Liver (tissue), 9 donors: ENCODE data around the gene FAM20C. TPM values are rescaled to one million over a fixed set of nuclear protein-coding genes. Genes with fewer than 3 reads are reported as not detected.

Experiments used
- DNase-seq: peaks from one replicate; pipeline ENCODE4 v3.0.0-alpha.2; 2017; ENCODE audit warnings: low spot score
- H3K27ac ChIP-seq, 2 donors: one replicate each; pipeline ENCODE4 v1.7.0; 2013; ENCODE audit warnings: inconsistent platforms in 2 of 2, low read length in 2 of 2, control low read depth in 1 of 2, low read depth in 1 of 2, mild to moderate bottlenecking in 1 of 2
- H3K27me3 ChIP-seq, 4 donors: one replicate each; pipeline versions ENCODE4 v1.6.1 to v1.7.0; 2013; ENCODE audit warnings: low read length in 3 of 4, inconsistent platforms in 1 of 4, mild to moderate bottlenecking in 1 of 4, moderate library complexity in 1 of 4; ENCODE audit not compliant: control insufficient read depth in 4 of 4, insufficient read depth in 4 of 4
- H3K36me3 ChIP-seq, 4 donors: one replicate each; pipeline versions ENCODE4 v1.6.1 to v1.7.0; 2013; ENCODE audit warnings: low read length in 3 of 4, mild to moderate bottlenecking in 3 of 4, low read depth in 1 of 4, moderate library complexity in 1 of 4; ENCODE audit not compliant: control insufficient read depth in 4 of 4, insufficient read depth in 3 of 4
- H3K4me1 ChIP-seq, 4 donors: one replicate each; pipeline versions ENCODE4 v1.6.1 to v1.7.0; 2013; ENCODE audit warnings: low read length in 3 of 4, mild to moderate bottlenecking in 3 of 4, moderate library complexity in 1 of 4; ENCODE audit not compliant: control insufficient read depth in 4 of 4, insufficient read depth in 4 of 4
- H3K4me3 ChIP-seq, 3 donors: one replicate each; pipeline versions ENCODE4 v1.6.1 to v1.7.0; 2013; ENCODE audit warnings: low read length in 3 of 3, control low read depth in 1 of 3, low read depth in 1 of 3, mild to moderate bottlenecking in 1 of 3
- H3K9ac ChIP-seq, 2 donors: one replicate each; pipeline ENCODE4 v1.7.0; 2013; ENCODE audit warnings: low read length in 2 of 2, mild to moderate bottlenecking in 2 of 2, moderate library complexity in 2 of 2, control low read depth in 1 of 2, low read depth in 1 of 2
- H3K9me3 ChIP-seq, 4 donors: one replicate each; pipeline versions ENCODE4 v1.6.1 to v1.7.0; 2013; ENCODE audit warnings: low read length in 3 of 4; ENCODE audit not compliant: control insufficient read depth in 4 of 4
- EGR1 ChIP-seq, 2 donors: IDR thresholded peaks; 2 replicates each; pipeline ENCODE4 v1.6.1; 2016 to 2018; ENCODE audit warnings: antibody characterized with exemption in 2 of 2, low read depth in 2 of 2
- FOXA1 ChIP-seq: IDR thresholded peaks from 2 replicates; pipeline ENCODE4 v1.6.1; 2016; ENCODE audit warnings: antibody characterized with exemption
- FOXA2 ChIP-seq: IDR thresholded peaks from 2 replicates; pipeline ENCODE4 v1.6.1; 2016; ENCODE audit warnings: antibody characterized with exemption
- HNF4A ChIP-seq, 2 donors: conservative IDR thresholded peaks; 2 replicates each; pipeline ENCODE4 v1.6.1; 2016; ENCODE audit warnings: antibody characterized with exemption in 2 of 2, mild to moderate bottlenecking in 2 of 2
- JUND ChIP-seq, 2 donors: IDR thresholded peaks; 2 replicates each; pipeline ENCODE4 v1.6.1; 2016; ENCODE audit warnings: antibody characterized with exemption in 2 of 2
- NR2F2 ChIP-seq: IDR thresholded peaks from 2 replicates; pipeline ENCODE4 v1.6.1; 2016; ENCODE audit warnings: antibody characterized with exemption
- RAD21 ChIP-seq, 2 donors: IDR thresholded peaks; 2 replicates each; pipeline ENCODE4 v1.6.1; 2016; ENCODE audit warnings: antibody characterized with exemption in 2 of 2, mild to moderate bottlenecking in 2 of 2
- RXRA ChIP-seq, 2 donors: IDR thresholded peaks; 2 replicates each; pipeline ENCODE4 v1.6.1; 2017 to 2018; ENCODE audit warnings: antibody characterized with exemption in 2 of 2, mild to moderate bottlenecking in 1 of 2
- SP1 ChIP-seq: IDR thresholded peaks from 2 replicates; pipeline ENCODE4 v1.6.1; 2018; ENCODE audit warnings: antibody characterized with exemption, mild to moderate bottlenecking
- WGBS: extraction: QIAGEN DNeasy Blood & Tissue Kit; methylation state at CpG from one replicate; pipeline ENCODE4 v1.1.7; 2013; 5-methylcytosine and 5-hydroxymethylcytosine counted together
- polyA plus RNA-seq, 2 donors: library from polyadenylated mRNA; stranded (reverse) in 1 of 2; unstranded in 1 of 2; fragments of 200-250 nt in 1 of 2; fragments of >200 nt in 1 of 2; fragmentation: Nextera tagmentation in 1 of 2; extraction: Ambion mirVana in 1 of 2; gene quantifications; one replicate each; pipeline versions ENCODE4 v1.2.1 to v1.2.3, GENCODE V29; 2013 to 2015
- total RNA-seq, 2 donors: library from RNA; depleted of rRNA; stranded (reverse); fragments of >200 nt; gene quantifications; one replicate each; pipeline ENCODE4 v1.2.3, GENCODE V29; 2014
- TF ChIP-seq, protein P1 (sequence below): IDR thresholded peaks from 2 replicates; pipeline ENCODE4 v1.6.1; 2016; ENCODE audit warnings: antibody characterized with exemption, mild to moderate bottlenecking
- TF ChIP-seq, protein P2 (sequence below): IDR thresholded peaks from 2 replicates; pipeline ENCODE4 v1.6.1; 2016; ENCODE audit warnings: antibody characterized with exemption
- TF ChIP-seq, protein P3 (sequence below): IDR thresholded peaks from 2 replicates; pipeline ENCODE4 v1.6.1; 2016; ENCODE audit warnings: antibody characterized with exemption
- donor health status: healthy.
- donor health status: healthy.
- donor health status: healthy.
- donor health status: healthy.
- donor health status: healthy.

The FAM20C gene
- total and polyA plus RNA-seq, 4 donors = 13.4 to 40.4 (median 31.5) TPM

DNA sequence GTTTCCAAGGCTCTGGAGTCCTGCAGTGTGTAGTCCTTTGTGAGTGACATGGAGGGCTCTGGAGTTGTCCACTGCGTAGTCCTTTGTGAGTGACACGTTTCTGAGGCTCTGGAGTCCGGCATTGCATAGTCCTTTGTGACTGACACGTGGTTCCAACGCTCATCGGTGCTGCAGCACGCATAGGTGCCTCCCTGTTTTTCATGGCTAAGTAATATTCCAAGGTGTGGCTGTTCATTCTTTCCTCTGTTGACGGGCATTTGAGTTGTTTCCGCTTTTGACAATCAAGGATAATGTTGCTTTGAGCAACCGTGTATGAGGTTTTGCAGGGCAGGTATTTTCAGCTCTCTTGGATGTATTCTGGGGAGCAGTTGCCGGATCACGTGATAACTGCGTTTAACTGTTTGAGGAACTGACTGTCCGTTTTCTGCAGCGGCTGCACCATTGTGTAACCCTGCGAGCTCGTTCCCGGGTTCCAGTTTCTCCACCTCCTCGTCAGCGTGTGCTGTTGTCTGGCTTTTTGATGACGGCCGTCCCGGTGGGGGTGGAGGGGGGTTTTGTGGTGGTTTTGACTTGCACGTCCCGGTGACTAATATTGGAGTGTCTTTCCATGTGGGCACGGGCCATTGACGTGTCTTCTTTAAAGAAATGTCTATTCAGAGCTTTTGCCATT is 21.1 kb downstream of the FAM20C start:
- Histone ChIP-seq H3K27me3 (no peaks in the 10 kb centered on the region), H3K4me3 (no peak overlapping the region), H3K4me1 (peaks cover 13 to 38% (median 23%) of the 10 kb centered on the region in 4 donors), H3K36me3 (peaks cover 5 to 29% (median 10%) of the 10 kb centered on the region in 4 donors), H3K27ac (peak overlapping the region; percentile 77 to 87), H3K9ac (no peak overlapping the region), H3K9me3 (no peaks in the 10 kb centered on the region)
- no peak for DNase-seq
- 92% methylated on average over 27 of the region's 27 CpGs for WGBS
- TF ChIP-seq FOXA1 = no peak
- TF ChIP-seq, protein P1, sequence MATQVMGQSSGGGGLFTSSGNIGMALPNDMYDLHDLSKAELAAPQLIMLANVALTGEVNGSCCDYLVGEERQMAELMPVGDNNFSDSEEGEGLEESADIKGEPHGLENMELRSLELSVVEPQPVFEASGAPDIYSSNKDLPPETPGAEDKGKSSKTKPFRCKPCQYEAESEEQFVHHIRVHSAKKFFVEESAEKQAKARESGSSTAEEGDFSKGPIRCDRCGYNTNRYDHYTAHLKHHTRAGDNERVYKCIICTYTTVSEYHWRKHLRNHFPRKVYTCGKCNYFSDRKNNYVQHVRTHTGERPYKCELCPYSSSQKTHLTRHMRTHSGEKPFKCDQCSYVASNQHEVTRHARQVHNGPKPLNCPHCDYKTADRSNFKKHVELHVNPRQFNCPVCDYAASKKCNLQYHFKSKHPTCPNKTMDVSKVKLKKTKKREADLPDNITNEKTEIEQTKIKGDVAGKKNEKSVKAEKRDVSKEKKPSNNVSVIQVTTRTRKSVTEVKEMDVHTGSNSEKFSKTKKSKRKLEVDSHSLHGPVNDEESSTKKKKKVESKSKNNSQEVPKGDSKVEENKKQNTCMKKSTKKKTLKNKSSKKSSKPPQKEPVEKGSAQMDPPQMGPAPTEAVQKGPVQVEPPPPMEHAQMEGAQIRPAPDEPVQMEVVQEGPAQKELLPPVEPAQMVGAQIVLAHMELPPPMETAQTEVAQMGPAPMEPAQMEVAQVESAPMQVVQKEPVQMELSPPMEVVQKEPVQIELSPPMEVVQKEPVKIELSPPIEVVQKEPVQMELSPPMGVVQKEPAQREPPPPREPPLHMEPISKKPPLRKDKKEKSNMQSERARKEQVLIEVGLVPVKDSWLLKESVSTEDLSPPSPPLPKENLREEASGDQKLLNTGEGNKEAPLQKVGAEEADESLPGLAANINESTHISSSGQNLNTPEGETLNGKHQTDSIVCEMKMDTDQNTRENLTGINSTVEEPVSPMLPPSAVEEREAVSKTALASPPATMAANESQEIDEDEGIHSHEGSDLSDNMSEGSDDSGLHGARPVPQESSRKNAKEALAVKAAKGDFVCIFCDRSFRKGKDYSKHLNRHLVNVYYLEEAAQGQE = no peak

DNA sequence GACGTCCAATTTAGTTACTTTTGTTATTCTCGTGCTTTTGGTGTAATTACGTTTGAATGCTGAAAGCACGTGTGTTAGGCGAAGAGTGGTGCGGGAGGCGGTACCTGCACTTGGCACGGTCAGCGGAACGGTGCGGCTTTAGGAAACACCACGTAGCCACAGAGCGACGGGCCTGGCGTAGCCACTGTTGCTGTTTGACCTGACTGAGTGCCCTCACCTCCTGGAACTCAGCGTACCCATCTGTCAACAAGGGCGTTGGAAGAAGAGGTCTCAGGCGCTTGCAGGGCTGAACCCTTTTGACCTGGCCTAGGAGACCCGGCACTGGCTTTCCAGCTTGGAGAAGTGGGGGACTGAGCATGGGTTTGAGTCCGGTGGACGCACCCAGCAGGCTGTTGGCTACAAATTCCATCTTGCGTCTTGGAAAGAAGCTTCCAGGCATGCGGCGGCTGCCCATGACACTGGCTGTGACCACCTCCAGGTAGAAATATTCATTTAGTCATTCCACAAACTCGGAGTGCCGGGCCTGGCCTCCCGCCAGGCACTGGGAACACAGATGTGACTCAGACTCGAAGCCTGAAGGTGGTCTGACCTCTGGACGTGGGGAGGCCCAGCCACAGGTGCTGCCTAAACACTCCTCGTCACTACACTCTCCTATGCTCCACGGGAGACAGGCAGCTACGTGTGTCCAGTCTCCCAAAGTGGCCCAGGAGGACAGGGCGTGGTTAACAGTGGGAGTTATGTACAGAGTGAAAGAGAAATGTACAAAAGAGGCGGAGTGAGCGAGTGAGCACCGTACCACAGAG is 22.2 kb downstream of the FAM20C start:
- H3K9ac ChIP-seq = no peak overlapping the region
- no peak for DNase-seq

More for the DNA sequence above, 22.2 kb downstream of the FAM20C start:
- no peaks in the 10 kb centered on the region for H3K27me3 ChIP-seq
- peak overlapping the region; percentile 77 to 87 for H3K27ac ChIP-seq
- no peak overlapping the region for H3K4me3 ChIP-seq
- H3K9me3 ChIP-seq = no peaks in the 10 kb centered on the region
- 52% methylated on average over 36 of the region's 36 CpGs for WGBS
- TF ChIP-seq RXRA (IDR thresholded peaks at IDR 0.05) (peak; percentile 93 to 98), RAD21 (IDR thresholded peaks at IDR 0.05) (peak in 1 of 2 donors; percentile 26), FOXA1 (peak; percentile 97), SP1 (peak; percentile 79), JUND (IDR thresholded peaks at IDR 0.05) (peak; percentile 35 to 69), HNF4A (conservative IDR thresholded peaks at IDR 0.05) (peak; percentile 63 to 84), NR2F2 (no peak), FOXA2 (peak; percentile 90), EGR1 (IDR thresholded peaks at IDR 0.05; ENCODE audit: low read depth in 2 of 2) (peak in 1 of 2 donors; percentile 62)
- TF ChIP-seq, protein P2, sequence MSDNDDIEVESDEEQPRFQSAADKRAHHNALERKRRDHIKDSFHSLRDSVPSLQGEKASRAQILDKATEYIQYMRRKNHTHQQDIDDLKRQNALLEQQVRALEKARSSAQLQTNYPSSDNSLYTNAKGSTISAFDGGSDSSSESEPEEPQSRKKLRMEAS = no peak
- TF ChIP-seq, protein P1 = peak; percentile 42
- TF ChIP-seq, protein P3, sequence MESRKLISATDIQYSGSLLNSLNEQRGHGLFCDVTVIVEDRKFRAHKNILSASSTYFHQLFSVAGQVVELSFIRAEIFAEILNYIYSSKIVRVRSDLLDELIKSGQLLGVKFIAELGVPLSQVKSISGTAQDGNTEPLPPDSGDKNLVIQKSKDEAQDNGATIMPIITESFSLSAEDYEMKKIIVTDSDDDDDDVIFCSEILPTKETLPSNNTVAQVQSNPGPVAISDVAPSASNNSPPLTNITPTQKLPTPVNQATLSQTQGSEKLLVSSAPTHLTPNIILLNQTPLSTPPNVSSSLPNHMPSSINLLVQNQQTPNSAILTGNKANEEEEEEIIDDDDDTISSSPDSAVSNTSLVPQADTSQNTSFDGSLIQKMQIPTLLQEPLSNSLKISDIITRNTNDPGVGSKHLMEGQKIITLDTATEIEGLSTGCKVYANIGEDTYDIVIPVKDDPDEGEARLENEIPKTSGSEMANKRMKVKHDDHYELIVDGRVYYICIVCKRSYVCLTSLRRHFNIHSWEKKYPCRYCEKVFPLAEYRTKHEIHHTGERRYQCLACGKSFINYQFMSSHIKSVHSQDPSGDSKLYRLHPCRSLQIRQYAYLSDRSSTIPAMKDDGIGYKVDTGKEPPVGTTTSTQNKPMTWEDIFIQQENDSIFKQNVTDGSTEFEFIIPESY = no peak
- H3K4me1 ChIP-seq = peaks cover 20 to 49% (median 32%) of the 10 kb centered on the region in 4 donors
- peaks cover 0 to 18% (median 5%) of the 10 kb centered on the region in 4 donors for H3K36me3 ChIP-seq
